ENCODE results near the gene MCEE. TPM values are rescaled to one million over a fixed set of nuclear protein-coding genes. Genes with fewer than 3 reads are reported as not detected.

MCEE gene
- total RNA-seq, 1 experiment from 2014 or later: 11.8 TPM

DNA sequence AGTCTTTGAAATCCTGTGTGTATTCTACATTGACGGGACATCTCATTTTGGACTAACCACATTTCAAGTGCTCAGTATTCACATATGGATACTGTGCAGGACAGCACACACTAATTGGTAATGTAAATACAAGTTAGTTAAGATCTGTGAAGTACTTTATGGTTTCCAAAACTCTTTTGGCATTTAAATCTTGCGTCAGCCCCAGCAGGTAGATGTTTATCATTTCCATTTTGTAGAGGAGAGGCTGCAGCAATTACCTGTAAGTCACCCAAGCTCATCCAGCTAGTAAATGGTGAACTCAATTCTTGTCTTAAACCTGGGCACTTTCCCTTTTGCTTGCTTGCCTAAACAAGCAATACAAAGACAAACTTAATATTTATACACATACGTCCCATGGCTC is 63.2 kb downstream of the MCEE start:
- TF ChIP-seq, protein P1, sequence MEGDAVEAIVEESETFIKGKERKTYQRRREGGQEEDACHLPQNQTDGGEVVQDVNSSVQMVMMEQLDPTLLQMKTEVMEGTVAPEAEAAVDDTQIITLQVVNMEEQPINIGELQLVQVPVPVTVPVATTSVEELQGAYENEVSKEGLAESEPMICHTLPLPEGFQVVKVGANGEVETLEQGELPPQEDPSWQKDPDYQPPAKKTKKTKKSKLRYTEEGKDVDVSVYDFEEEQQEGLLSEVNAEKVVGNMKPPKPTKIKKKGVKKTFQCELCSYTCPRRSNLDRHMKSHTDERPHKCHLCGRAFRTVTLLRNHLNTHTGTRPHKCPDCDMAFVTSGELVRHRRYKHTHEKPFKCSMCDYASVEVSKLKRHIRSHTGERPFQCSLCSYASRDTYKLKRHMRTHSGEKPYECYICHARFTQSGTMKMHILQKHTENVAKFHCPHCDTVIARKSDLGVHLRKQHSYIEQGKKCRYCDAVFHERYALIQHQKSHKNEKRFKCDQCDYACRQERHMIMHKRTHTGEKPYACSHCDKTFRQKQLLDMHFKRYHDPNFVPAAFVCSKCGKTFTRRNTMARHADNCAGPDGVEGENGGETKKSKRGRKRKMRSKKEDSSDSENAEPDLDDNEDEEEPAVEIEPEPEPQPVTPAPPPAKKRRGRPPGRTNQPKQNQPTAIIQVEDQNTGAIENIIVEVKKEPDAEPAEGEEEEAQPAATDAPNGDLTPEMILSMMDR (conservative IDR thresholded peaks at IDR 0.05; ENCODE audit: low read depth, low read length): no peak
- TF ChIP-seq EZH2 (IDR thresholded peaks at IDR 0.05; ENCODE audit: borderline replicate concordance, low read depth, low read length, poor library complexity, severe bottlenecking): no peak
- Histone ChIP-seq H3K9me3 (ENCODE audit: low read depth, low read length, poor library complexity, severe bottlenecking) (no peaks in the 10 kb centered on the region), H3K36me3 (ENCODE audit: insufficient read depth, low read length, poor library complexity, severe bottlenecking) (no peaks in the 10 kb centered on the region), H3K27ac (ENCODE audit: low read depth, low read length, poor library complexity, severe bottlenecking) (no peak overlapping the region), H3K4me1 (ENCODE audit: insufficient read depth, low read length, poor library complexity, severe bottlenecking) (peaks cover 9% of the 10 kb centered on the region), H3K4me3 (ENCODE audit: low read depth, low read length, poor library complexity, severe bottlenecking) (no peak overlapping the region), H3K27me3 (replicated peaks; ENCODE audit: insufficient read depth, low read depth, low read length, poor library complexity) (peaks cover 3% of the 10 kb centered on the region)
- ChIA-PET CTCF (no interaction called here), POLR2A (ENCODE audit: low non-redundant PET) (no interaction called here)
- intact Hi-C loops (cut with micrococcal nuclease; ENCODE audit: unreplicated experiment): no loop called here
- BruUV-seq (replicated peaks): no TSS peak
- DNase-seq (ENCODE audit: low spot score): no peak

DNA sequence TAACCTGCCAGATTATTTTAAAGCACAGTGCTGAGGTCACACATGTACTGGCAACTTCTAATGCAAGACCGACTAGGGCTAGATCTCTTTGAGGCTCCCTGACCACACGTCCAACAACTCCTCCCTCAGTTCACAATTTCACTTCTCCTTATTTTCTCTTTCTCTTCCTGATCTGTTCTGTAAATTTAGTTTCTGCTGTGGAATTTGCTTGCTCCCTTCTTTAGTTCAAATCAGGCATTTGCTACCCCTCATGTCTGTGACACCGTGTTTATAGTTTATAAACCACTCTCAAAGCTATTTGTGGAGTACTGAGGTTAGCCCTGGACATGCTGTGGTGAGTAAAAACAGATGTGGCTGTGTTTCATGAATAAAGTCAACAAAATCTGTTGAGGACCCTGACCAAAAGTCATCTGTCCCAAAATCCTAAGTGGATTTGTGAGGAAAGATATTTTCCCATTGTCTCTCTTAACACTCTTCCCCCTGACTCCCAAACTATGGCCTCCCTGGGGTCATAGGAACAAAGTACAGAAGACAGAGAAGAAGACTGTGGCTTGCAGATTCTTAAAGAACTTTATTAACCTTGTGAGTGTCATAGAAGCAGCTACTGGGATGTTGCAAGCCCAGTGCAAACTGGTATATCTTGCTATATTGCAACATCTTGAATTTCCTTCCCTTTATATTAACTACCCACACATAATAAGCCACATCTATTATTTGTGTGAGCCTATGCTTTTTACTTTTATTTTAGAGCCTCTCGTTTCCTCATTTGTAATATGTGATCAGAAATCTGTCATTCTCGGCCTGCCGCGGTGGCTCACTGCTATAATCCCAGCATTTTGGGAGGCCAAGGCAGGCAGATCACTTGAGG is 65.0 kb downstream of the MCEE start:
- Histone ChIP-seq H3K36me3 (ENCODE audit: insufficient read depth, low read length, poor library complexity, severe bottlenecking) (no peaks in the 10 kb centered on the region), H3K9me3 (ENCODE audit: low read depth, low read length, poor library complexity, severe bottlenecking) (no peaks in the 10 kb centered on the region), H3K27me3 (replicated peaks; ENCODE audit: insufficient read depth, low read depth, low read length, poor library complexity) (peaks cover 3% of the 10 kb centered on the region), H3K4me1 (ENCODE audit: insufficient read depth, low read length, poor library complexity, severe bottlenecking) (peaks cover 14% of the 10 kb centered on the region), H3K4me3 (ENCODE audit: low read depth, low read length, poor library complexity, severe bottlenecking) (no peak overlapping the region), H3K27ac (ENCODE audit: low read depth, low read length, poor library complexity, severe bottlenecking) (no peak overlapping the region)
- ChIA-PET POLR2A (ENCODE audit: low non-redundant PET) (no interaction called here), CTCF (no interaction called here)
- TF ChIP-seq, protein P1 (conservative IDR thresholded peaks at IDR 0.05; ENCODE audit: low read depth, low read length): no peak
- TF ChIP-seq EZH2 (IDR thresholded peaks at IDR 0.05; ENCODE audit: borderline replicate concordance, low read depth, low read length, poor library complexity, severe bottlenecking): no peak
- BruUV-seq (replicated peaks): no TSS peak
- no peak for DNase-seq (ENCODE audit: low spot score)
- intact Hi-C loops (cut with micrococcal nuclease; ENCODE audit: unreplicated experiment): no loop called here

DNA sequence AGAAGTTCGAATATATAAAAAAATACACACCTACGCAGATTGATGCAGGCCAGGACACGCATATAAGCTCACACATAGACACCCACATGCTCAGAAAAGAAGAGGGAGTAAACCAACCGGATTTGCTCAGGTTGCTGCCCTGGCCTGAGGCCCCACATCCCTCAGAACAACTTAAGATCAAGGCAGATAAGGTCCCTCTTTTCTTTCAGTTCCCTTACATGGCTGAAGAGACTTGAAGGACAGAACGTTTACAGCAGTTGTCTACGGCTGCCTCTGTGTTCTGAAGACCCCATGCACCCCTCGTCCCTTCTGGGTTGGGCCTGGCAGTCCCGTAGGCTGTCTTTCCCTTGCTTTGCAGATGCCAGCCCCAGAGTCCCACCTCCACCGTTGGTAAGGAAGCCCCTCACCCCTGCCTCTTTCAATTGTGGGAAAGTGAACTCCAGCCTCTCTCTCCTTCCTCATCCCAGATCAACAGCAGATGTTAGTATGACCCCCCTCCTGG is 65.9 kb downstream of the MCEE start:
- H3K27me3 ChIP-seq (replicated peaks; ENCODE audit: insufficient read depth, low read depth, low read length, poor library complexity): peaks cover 3% of the 10 kb centered on the region
- TF ChIP-seq EZH2 (IDR thresholded peaks at IDR 0.05; ENCODE audit: borderline replicate concordance, low read depth, low read length, poor library complexity, severe bottlenecking): no peak
- TF ChIP-seq, protein P1 (conservative IDR thresholded peaks at IDR 0.05; ENCODE audit: low read depth, low read length): no peak
- ChIA-PET CTCF (no interaction called here), POLR2A (ENCODE audit: low non-redundant PET) (no interaction called here)
- no peak for DNase-seq (ENCODE audit: low spot score)
- no peaks in the 10 kb centered on the region for H3K9me3 ChIP-seq (ENCODE audit: low read depth, low read length, poor library complexity, severe bottlenecking)
- H3K4me3 ChIP-seq (ENCODE audit: low read depth, low read length, poor library complexity, severe bottlenecking): no peak overlapping the region
- no TSS peak for BruUV-seq (replicated peaks)
- H3K27ac ChIP-seq (ENCODE audit: low read depth, low read length, poor library complexity, severe bottlenecking): no peak overlapping the region
- no peaks in the 10 kb centered on the region for H3K36me3 ChIP-seq (ENCODE audit: insufficient read depth, low read length, poor library complexity, severe bottlenecking)
- intact Hi-C loops (cut with micrococcal nuclease; ENCODE audit: unreplicated experiment): no loop called here
- H3K4me1 ChIP-seq (ENCODE audit: insufficient read depth, low read length, poor library complexity, severe bottlenecking): peaks cover 12% of the 10 kb centered on the region
